Activated CD8-positive, alpha-beta T cell treated with anti-CD3 and anti-CD28 coated beads, Interleukin-2, amount 10 ng/mL, durations not matched to agents 7 days and 5 days (primary cell): Measurements from ENCODE around the gene INHBC. TPM values are rescaled to one million over a fixed set of nuclear protein-coding genes. Genes with fewer than 3 reads are reported as not detected.

Experiments used
- ATAC-seq: fragments of 150-1000 bp; cut with Tn5 transposase; one replicate; pipeline ENCODE4 v1.10.0; 2021; ENCODE audit warnings: moderate library complexity
- CTCF ChIA-PET: fragments of 350-600 bp; sonication (Branson Sonifier 250); formaldehyde crosslinking; loops from one replicate; lab custom pipeline; 2021; ENCODE audit warnings: antibody characterized with exemption; lab: Charles Lee
- POLR2A ChIA-PET: fragments of 350-600 bp; sonication (Branson Sonifier 250); formaldehyde crosslinking; loops from one replicate; lab custom pipeline; 2021; ENCODE audit warnings: antibody characterized with exemption; lab: Charles Lee
- DNase-seq: peaks from one replicate; pipeline ENCODE4 v3.0.0-alpha.2; 2020
- H3K27ac Mint-ChIP-seq: one replicate; pipeline ENCODE4 v1.8.0; 2021; ENCODE audit warnings: mild to moderate bottlenecking, mixed read lengths
- H3K27me3 Mint-ChIP-seq: one replicate; pipeline ENCODE4 v1.8.0; 2021; ENCODE audit warnings: low read depth, mixed read lengths
- H3K36me3 Mint-ChIP-seq: one replicate; pipeline ENCODE4 v1.8.0; 2021; ENCODE audit warnings: low read depth, mixed read lengths
- H3K4me1 Mint-ChIP-seq: one replicate; pipeline ENCODE4 v1.8.0; 2021; ENCODE audit warnings: low read depth, mixed read lengths
- H3K4me3 Mint-ChIP-seq: one replicate; pipeline ENCODE4 v1.8.0; 2021; ENCODE audit warnings: mild to moderate bottlenecking, mixed read lengths
- H3K9me3 Mint-ChIP-seq: one replicate; pipeline ENCODE4 v1.8.0; 2022; ENCODE audit warnings: mixed read lengths; ENCODE audit not compliant: insufficient read depth
- total RNA-seq, 2 experiments: library from RNA; stranded (reverse); gene quantifications; one replicate each; pipeline ENCODE4 v1.2.3, GENCODE V29; 2021

INHBC gene
- total RNA-seq, 2 experiments from 2014 or later: not detected

- peaks cover 62% of the 10 kb centered on the region for H3K4me1 Mint-ChIP-seq
- no peaks in the 10 kb centered on the region for H3K36me3 Mint-ChIP-seq
- H3K9me3 Mint-ChIP-seq: no peaks in the 10 kb centered on the region
- peak overlapping the region; percentile 69 for H3K27ac Mint-ChIP-seq
- peak overlapping the region; percentile 83 for H3K4me3 Mint-ChIP-seq
- POLR2A ChIA-PET: interaction anchor here (0.6 to 6.7 kb wide), 3 partner anchors 10 to 22 kb away, joined by 3 to 74 read pairs (median 11); partner anchors contain the start of gene ARHGAP9
- peaks cover 9% of the 10 kb centered on the region for H3K27me3 Mint-ChIP-seq
- CTCF ChIA-PET: interaction anchor here (0.8 to 3.1 kb wide), 12 partner anchors 9 to 219 kb away, joined by 3 to 57 read pairs (median 3); partner anchors contain the start of genes ARHGAP9 and INHBC
- ATAC-seq: no peak
- peak; percentile 51 for DNase-seq
Measured at GRCh38 chr12:57461276-57461916, 26.8 kb downstream of the INHBC start.

GRCh38 chr12:57461917-57462250 lies 27.3 kb downstream of the INHBC start:
- DNase-seq (no peak), ATAC-seq (no peak)
- peak overlapping the region; percentile 69 for H3K27ac Mint-ChIP-seq
- peaks cover 1% of the 10 kb centered on the region for H3K36me3 Mint-ChIP-seq
- peaks cover 9% of the 10 kb centered on the region for H3K27me3 Mint-ChIP-seq
- peak overlapping the region; percentile 83 for H3K4me3 Mint-ChIP-seq
- ChIA-PET POLR2A (interaction anchor here (3.4 to 6.7 kb wide), 2 partner anchors 10 to 16 kb away, joined by 11 to 74 read pairs; partner anchors contain the start of gene ARHGAP9), CTCF (interaction anchor here (0.9 to 3.1 kb wide), 14 partner anchors 9 to 248 kb away, joined by 3 to 57 read pairs (median 3); partner anchors contain the start of genes ARHGAP9 and INHBC)
- no peaks in the 10 kb centered on the region for H3K9me3 Mint-ChIP-seq
- H3K4me1 Mint-ChIP-seq: peaks cover 60% of the 10 kb centered on the region

GRCh38 chr12:57462251-57462911 lies 27.8 kb downstream of the INHBC start:
- CTCF ChIA-PET: interaction anchor here (0.9 to 3.1 kb wide), 16 partner anchors 10 to 249 kb away, joined by 3 to 57 read pairs (median 3); partner anchors contain the start of genes ARHGAP9 and INHBC
- Mint-ChIP-seq H3K27me3 (peaks cover 9% of the 10 kb centered on the region), H3K4me1 (peaks cover 63% of the 10 kb centered on the region), H3K36me3 (peaks cover 6% of the 10 kb centered on the region), H3K9me3 (no peaks in the 10 kb centered on the region), H3K27ac (peak overlapping the region; percentile 80), H3K4me3 (peak overlapping the region; percentile 83)
- POLR2A ChIA-PET: interaction anchor here (1.2 to 6.7 kb wide), 3 partner anchors 9 to 16 kb away, joined by 4 to 74 read pairs (median 11); partner anchors contain the start of gene ARHGAP9
- DNase-seq: peak; percentile 94
- ATAC-seq: peak; percentile 78

GRCh38 chr12:57462912-57463253 lies 28.3 kb downstream of the INHBC start:
- Mint-ChIP-seq H3K36me3 (peaks cover 11% of the 10 kb centered on the region), H3K27ac (peak overlapping the region; percentile 80), H3K4me3 (peak overlapping the region; percentile 83), H3K4me1 (peaks cover 62% of the 10 kb centered on the region), H3K27me3 (peaks cover 9% of the 10 kb centered on the region), H3K9me3 (no peaks in the 10 kb centered on the region)
- ATAC-seq (no peak), DNase-seq (no peak)
- CTCF ChIA-PET: interaction anchor here (0.9 to 3.1 kb wide), 11 partner anchors 10 to 249 kb away, joined by 3 to 57 read pairs (median 3); partner anchors contain the start of gene ARHGAP9
- POLR2A ChIA-PET: interaction anchor here (1.2 to 6.7 kb wide), 3 partner anchors 9 to 15 kb away, joined by 4 to 74 read pairs (median 11); partner anchors contain the start of gene ARHGAP9

- H3K36me3 Mint-ChIP-seq: peaks cover 25% of the 10 kb centered on the region
- no peak overlapping the region for H3K4me3 Mint-ChIP-seq
- DNase-seq (no peak), ATAC-seq (no peak)
- CTCF ChIA-PET: interaction anchor here (2.3 kb wide), 1 partner anchor 9 kb away, joined by 8 read pairs; the partner anchor contains the start of gene INHBE
- no peak overlapping the region for H3K27ac Mint-ChIP-seq
- peaks cover 50% of the 10 kb centered on the region for H3K4me1 Mint-ChIP-seq
- H3K27me3 Mint-ChIP-seq: peaks cover 9% of the 10 kb centered on the region
- no peaks in the 10 kb centered on the region for H3K9me3 Mint-ChIP-seq
- POLR2A ChIA-PET: interaction anchor here (2.4 kb wide), 1 partner anchor 13 kb away, joined by 11 read pairs; no protein-coding TSS in a partner anchor
Measured at GRCh38 chr12:57464569-57464968, 30.0 kb downstream of the INHBC start.

DNA sequence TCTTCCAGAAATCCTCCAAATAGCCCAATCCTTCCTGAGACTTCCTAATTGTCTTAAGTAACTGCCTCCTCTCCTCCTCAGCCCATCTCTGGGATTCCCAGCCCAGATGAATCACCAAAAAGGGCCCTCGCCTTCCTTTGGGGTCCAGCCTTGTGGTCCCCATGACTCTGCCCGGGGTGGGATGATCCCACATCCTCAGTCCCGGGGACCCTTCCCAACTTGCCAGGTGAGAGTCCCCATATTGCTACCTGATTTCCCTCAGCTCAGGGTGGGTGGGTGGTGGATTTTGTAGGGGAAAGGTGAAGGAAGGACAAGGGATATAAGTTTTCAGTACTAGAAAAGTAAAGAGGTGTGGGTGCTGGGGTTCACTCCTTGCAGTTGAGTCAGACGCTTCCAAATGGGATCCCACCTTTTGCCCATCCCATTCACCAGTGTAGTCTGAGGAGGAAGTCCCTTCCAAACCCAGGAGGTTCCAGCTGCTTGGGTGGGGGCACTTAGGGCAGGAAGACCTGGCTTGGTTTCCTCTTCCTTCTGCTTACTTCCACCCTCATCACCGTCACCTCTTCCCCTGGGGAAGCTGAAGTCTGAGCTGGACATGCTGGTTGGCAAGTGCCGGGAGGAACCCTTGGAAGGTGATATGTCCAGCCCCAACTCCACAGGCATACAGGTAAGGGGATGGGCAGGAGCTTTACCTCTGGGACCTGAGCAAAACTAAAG lies 30.6 kb downstream of the INHBC start:
- ChIA-PET CTCF (interaction anchor here (2.1 to 2.3 kb wide), 2 partner anchors 10 to 12 kb away, joined by 8 to 14 read pairs; partner anchors contain the start of gene INHBE), POLR2A (interaction anchor here (0.8 to 2.4 kb wide), 4 partner anchors 10 to 245 kb away, joined by 3 to 11 read pairs (median 4); partner anchors contain the start of gene DDIT3)
- no peak overlapping the region for H3K4me3 Mint-ChIP-seq
- DNase-seq (no peak), ATAC-seq (no peak)
- no peaks in the 10 kb centered on the region for H3K9me3 Mint-ChIP-seq
- H3K36me3 Mint-ChIP-seq: peaks cover 29% of the 10 kb centered on the region
- H3K27ac Mint-ChIP-seq: peak overlapping the region; percentile 13
- peaks cover 49% of the 10 kb centered on the region for H3K4me1 Mint-ChIP-seq
- peaks cover 8% of the 10 kb centered on the region for H3K27me3 Mint-ChIP-seq

GRCh38 chr12:57465747-57466505 lies 31.3 kb downstream of the INHBC start:
- peaks cover 44% of the 10 kb centered on the region for H3K4me1 Mint-ChIP-seq
- POLR2A ChIA-PET: interaction anchor here (0.6 to 2.4 kb wide), 6 partner anchors 9 to 1120 kb away, joined by 3 to 11 read pairs (median 3); partner anchors contain the start of gene DDIT3
- peaks cover 3% of the 10 kb centered on the region for H3K27me3 Mint-ChIP-seq
- ATAC-seq (no peak), DNase-seq (no peak)
- no peak overlapping the region for H3K4me3 Mint-ChIP-seq
- H3K27ac Mint-ChIP-seq: peak overlapping the region; percentile 5
- CTCF ChIA-PET: interaction anchor here (0.8 to 2.3 kb wide), 4 partner anchors 8 to 14 kb away, joined by 3 to 14 read pairs (median 6); partner anchors contain the start of gene INHBE
- no peaks in the 10 kb centered on the region for H3K9me3 Mint-ChIP-seq
- H3K36me3 Mint-ChIP-seq: peaks cover 33% of the 10 kb centered on the region

- H3K9me3 Mint-ChIP-seq: no peaks in the 10 kb centered on the region
- CTCF ChIA-PET: interaction anchor here (0.9 to 2.1 kb wide), 2 partner anchors 9 kb away, joined by 3 to 14 read pairs; no protein-coding TSS in a partner anchor
- DNase-seq: no peak
- no peaks in the 10 kb centered on the region for H3K27me3 Mint-ChIP-seq
- peaks cover 45% of the 10 kb centered on the region for H3K36me3 Mint-ChIP-seq
- peak overlapping the region; percentile 39 for H3K27ac Mint-ChIP-seq
- POLR2A ChIA-PET: interaction anchor here (1.5 kb wide), 1 partner anchor 10 kb away, joined by 3 read pairs; no protein-coding TSS in a partner anchor
- H3K4me3 Mint-ChIP-seq: no peak overlapping the region
- no peak for ATAC-seq
- peaks cover 45% of the 10 kb centered on the region for H3K4me1 Mint-ChIP-seq
Measured at GRCh38 chr12:57467212-57467874, 32.8 kb downstream of the INHBC start.

- peaks cover 50% of the 10 kb centered on the region for H3K36me3 Mint-ChIP-seq
- DNase-seq (no peak), ATAC-seq (no peak)
- ChIA-PET POLR2A (interaction anchor here (1.5 kb wide), 1 partner anchor 9 kb away, joined by 3 read pairs; no protein-coding TSS in a partner anchor), CTCF (interaction anchor here (5.2 kb wide), 1 partner anchor 9 kb away, joined by 23 read pairs; the partner anchor contains the start of gene GLI1)
- no peaks in the 10 kb centered on the region for H3K9me3 Mint-ChIP-seq
- H3K27me3 Mint-ChIP-seq: no peaks in the 10 kb centered on the region
- H3K4me3 Mint-ChIP-seq: no peak overlapping the region
- peaks cover 45% of the 10 kb centered on the region for H3K4me1 Mint-ChIP-seq
- no peak overlapping the region for H3K27ac Mint-ChIP-seq
Measured at GRCh38 chr12:57467915-57468314, 33.3 kb downstream of the INHBC start.
